GM19397 (cell line): Measurements from ENCODE around the gene TSPYL4.
"Not testable (repeated sequence)": the region's sequence is repeated elsewhere in the genome, so short reads cannot be mapped to it uniquely, and the experiment has no call there.

Experiments
- ATAC-seq: cut with Tn5 transposase; IDR thresholded peaks from one replicate; pipeline ENCODE4 v1.9.1; 2021; ENCODE audit warnings: mild to moderate bottlenecking, moderate library complexity; ENCODE audit not compliant: unreplicated experiment

TSPYL4 gene

DNA sequence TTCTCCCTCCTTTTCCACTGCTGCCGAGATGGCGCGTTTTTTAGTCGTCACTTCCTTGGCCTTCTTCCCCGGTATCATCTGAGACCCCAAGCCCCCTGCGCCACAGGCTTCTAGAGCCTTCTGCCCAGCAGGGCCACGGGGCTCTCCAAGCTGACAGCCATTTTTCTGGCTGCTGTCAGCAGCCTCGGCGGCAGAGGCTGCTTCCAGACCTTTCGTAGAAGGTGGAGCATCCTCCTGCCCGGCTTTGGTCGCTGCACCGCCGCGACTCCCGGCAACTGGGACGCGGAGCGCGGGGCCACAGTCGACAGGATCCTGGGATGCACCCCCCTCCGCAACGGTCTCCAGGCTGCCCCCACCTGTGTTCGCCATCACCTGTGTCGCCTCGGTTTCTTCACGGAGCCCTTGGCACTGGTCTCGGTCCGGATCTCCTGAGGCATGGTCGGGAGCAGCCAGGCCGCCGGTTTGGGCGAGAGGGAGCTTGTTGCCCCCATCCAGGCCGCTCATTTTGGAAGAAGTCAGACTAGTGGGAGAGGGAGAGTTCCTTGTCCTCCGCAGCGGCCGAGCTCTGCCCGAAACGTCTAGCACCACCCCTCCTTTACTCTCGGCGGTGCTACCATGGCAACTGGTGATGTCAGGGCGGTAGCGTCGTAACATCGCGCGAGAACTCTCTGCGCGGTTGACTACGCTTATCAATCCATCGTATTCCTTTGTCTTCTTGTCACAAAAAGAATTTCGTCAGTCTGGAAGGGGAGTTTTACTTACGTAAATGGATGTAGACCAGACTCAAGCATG, at the start of gene TSPYL4:
Gene TSPYL4, minus strand, starts transcription at position 571 of the 792 bp plus-strand sequence. Its CDS starts 67 bp downstream, at position 504.
- ATAC-seq, result peak; percentile 99

- ATAC-seq, result no peak
Measured at GRCh38 chr6:116301104-116301503, 47.2 kb upstream of the TSPYL4 start.

DNA sequence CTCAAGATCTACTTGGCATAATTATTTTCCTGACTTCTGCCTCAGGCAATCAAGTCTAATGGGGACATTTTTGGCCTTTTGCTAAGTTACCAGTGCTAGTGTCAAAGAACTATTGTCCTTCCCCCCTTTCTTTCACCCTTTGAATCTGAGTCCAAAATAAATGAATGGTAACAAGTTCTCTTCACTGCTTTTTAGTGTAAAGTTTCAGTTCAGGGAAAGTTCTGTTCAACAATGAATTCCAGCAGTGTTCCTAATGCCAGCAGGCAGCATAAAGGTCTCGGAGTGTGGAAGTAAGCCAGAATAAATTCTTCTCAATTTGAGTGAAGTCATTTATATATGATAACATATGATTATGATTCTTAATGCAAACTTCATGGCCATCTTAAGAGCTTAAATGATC, 46.7 kb upstream of the TSPYL4 start:
- ATAC-seq, result no peak

DNA sequence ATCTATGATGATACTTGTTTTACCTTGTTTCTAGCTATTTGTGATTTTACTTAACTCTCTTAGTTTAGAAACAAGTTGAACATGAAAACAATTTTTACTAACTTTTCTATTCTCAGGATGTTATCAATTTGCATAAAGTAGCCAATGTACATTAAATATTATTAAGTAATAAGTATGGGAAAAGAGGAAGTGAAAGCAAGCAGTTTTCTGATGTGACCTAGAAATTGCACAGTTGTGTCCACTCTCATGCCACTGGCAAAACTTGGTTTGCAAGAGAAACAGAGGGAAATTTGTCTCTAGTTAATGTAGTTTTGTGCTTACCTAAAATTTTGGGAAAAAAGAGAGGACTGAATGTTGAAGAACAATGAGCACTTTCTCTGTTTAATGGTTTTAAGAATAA, 45.1 kb upstream of the TSPYL4 start:
- no peak for ATAC-seq

DNA sequence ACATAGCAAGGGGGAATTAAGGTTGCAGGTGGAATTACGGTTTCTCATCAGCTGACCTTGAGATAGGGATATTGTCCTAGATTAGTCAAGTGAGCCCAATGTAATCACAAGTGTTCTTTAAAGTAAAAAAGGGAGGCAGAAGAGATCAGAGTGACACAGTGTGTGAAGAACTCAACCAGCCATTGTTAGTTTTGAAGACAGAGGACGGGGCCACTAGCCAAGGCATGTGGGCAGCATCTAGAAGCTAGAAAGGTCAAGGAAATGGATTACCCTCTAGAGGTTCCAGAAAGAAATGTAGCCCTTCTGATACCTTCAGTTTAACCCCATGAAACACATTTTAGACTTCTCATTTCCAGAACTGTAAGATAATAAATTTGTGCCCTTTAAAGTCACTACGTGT, 44.4 kb upstream of the TSPYL4 start:
- ATAC-seq, result no peak

- ATAC-seq, result no peak
Measured at GRCh38 chr6:116292553-116292952, 38.7 kb upstream of the TSPYL4 start.

- no peak for ATAC-seq
Measured at GRCh38 chr6:116291701-116292396, 38.0 kb upstream of the TSPYL4 start.

GRCh38 chr6:116290799-116291198, 36.9 kb upstream of the TSPYL4 start:
- no peak for ATAC-seq

DNA sequence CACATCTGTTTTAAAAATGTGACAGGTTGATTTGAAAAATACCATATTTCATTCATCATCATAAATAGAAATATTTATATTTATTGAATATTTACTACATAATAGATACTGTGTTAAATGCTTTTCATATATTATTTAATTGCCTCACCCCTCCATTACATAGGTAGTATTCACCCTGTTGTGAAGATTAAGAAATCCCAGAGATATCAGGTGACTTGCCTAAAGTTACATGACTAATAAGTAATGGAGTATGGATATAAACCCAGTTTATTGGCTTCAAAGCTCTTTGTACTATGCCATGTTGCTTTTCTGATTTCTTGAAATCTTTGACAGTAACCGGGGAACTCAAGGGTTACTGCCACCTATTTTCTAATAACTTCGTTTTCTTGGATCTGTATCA, 36.0 kb upstream of the TSPYL4 start:
- no peak for ATAC-seq

- ATAC-seq, result no peak
Measured at GRCh38 chr6:116287689-116288282, 33.9 kb upstream of the TSPYL4 start.

- no peak for ATAC-seq
Measured at GRCh38 chr6:116286773-116287358, 33.0 kb upstream of the TSPYL4 start.

GRCh38 chr6:116284984-116285383, 31.1 kb upstream of the TSPYL4 start:
- not testable (repeated sequence) for ATAC-seq

- no peak for ATAC-seq
Measured at GRCh38 chr6:116283191-116283590, 29.3 kb upstream of the TSPYL4 start.

DNA sequence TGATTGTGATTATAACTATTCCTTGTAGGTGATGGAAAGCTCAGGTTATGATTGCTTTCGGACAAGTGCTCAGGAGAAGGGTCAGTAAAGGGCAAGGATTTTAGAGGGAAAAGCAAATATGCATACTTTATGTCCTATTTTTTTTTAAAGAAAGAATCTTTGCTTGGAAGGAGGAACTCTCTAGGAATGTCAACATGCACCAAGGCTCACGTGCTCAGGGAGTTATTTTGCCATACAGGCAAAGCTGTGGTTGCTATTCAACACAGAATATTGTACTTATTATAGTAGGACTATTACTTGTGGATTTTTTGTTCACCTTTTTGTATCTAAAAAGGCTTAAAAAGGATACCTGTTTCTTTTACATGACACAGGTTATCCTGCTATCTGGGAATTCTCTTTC, 28.8 kb upstream of the TSPYL4 start:
- ATAC-seq, result no peak

GRCh38 chr6:116280933-116281316, 27.1 kb upstream of the TSPYL4 start:
- no peak for ATAC-seq

- no peak for ATAC-seq
Measured at GRCh38 chr6:116280161-116280932, 26.5 kb upstream of the TSPYL4 start.

DNA sequence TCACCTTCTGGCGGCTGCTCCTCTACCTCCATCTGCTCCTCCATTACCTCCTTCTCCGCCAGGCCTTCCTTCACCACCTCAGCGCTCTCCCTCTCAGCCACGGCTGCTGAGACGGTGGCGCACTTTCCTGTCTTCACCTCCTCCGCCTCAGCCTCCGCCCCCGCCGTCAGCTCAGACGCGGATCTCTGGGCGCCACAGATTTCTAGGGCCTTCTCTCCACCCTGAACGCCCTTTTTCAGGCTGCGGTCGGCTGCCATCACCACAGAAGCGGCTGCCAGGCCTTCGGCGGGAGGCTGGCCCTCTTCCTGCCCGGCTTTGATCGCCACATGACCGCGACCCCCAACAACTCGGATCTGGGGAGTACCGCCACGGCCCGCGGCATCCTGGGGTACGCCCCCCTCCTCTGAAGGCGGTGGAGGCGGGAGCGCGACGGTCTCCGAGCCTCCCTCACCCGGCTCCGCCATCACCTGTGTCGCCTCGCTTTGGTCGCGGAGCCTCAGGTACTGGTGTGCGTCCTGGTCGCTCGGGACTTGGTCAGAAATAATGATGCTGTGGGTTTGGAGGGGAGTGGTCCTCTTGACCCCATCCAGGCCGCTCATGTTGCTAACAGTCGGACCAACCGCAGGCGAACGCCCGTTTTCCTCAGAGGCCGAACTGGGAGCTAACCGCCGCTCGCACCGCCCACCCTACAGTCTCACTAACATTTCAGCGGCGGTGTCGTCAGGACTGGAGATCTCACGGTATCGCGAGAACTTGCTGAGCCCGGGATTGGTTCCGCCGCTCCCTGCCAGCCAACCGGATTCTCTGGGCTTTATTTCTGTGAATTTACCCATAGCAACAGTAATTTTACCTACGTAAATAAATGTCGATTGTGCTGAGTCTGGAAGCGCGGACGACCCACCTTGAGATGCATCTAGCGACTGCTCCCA, 25.6 kb upstream of the TSPYL4 start, which contains the start of gene TSPYL1:
Gene TSPYL1, minus strand, starts transcription at position 699 of the 929 bp plus-strand sequence. Its CDS starts 100 bp downstream, at position 599.
- peak; percentile 95 for ATAC-seq

DNA sequence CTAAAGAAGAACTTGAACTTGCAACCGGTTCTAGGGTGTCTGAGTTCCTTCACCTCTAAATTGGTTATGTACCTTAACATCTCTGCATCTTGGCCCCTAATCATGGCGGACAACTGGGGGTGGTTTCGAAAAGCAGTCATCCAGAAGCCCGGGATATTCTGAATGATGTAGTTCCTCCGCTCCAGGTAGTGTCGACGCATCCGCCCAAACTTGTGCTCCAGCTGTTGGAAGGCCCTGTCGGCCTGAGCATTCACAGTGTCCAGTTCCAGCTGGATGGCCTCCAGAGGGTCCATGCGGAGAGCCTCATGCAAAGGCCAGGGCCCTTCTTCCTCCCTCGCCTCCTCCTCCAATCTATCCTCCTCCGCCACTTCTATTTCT, 25.0 kb upstream of the TSPYL4 start:
- ATAC-seq, result no peak

- ATAC-seq, result no peak
Measured at GRCh38 chr6:116278481-116278829, 24.6 kb upstream of the TSPYL4 start.

DNA sequence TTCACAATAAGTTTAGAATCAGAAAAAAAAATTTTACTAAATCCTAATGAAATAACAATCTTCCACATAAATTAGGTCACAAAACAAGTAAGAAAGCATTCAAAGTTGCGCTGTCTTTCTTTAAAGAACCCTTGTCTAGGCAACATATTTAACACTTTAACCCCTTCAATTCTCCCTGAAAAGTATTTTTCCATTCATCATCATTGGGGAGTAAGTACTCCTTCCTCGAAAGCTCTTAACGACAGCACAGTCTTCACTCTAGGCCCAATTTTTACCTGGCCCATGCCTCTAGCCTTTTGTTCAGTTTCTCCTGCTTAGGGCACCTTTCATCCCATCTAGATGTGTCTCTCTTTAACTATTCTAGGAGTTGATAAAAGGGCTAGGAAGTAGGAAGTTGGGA, 23.2 kb upstream of the TSPYL4 start:
- ATAC-seq, result no peak
